ENCODE measurements around the gene MTHFR.

The MTHFR gene

GRCh38 chr1:11774753-11775152, 31.0 kb downstream of the MTHFR start:
- H3K4me3 ChIP-seq (replicated peaks; ENCODE audit: low read depth, low read length): no peak overlapping the region
- no peak for DNase-seq (ENCODE audit: extremely low read depth, low read depth)
- no peak for TF ChIP-seq CTCF (IDR thresholded peaks at IDR 0.05; ENCODE audit: low read depth, low read length, missing control alignments)

DNA sequence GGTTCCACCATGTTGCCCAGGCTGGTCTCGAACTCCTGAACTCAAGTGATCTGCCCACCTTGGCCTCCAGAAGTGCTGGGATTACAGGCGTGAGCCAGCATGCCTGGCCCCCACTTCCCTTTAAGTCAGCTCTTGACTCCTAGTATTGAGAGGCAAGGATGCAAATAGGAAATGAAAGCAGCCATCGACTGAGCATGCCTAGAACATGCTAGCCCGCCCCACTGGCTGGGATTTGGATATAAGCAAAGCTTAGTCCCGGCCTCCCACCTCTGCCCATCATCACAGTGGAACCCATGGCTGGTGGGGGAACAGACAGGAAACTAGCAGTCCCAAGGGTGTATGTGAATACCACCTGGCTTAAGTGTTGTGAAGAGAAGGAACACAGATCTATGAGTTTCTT, 33.3 kb downstream of the MTHFR start:
- no peak for DNase-seq (ENCODE audit: extremely low read depth, low read depth)
- H3K4me3 ChIP-seq (replicated peaks; ENCODE audit: low read depth, low read length): no peak overlapping the region
- no peak for TF ChIP-seq CTCF (IDR thresholded peaks at IDR 0.05; ENCODE audit: low read depth, low read length, missing control alignments)

GRCh38 chr1:11771481-11772043, 34.2 kb downstream of the MTHFR start:
- no peak for TF ChIP-seq CTCF (IDR thresholded peaks at IDR 0.05; ENCODE audit: low read depth, low read length, missing control alignments)
- no peak overlapping the region for H3K4me3 ChIP-seq (replicated peaks; ENCODE audit: low read depth, low read length)
- no peak for DNase-seq (ENCODE audit: extremely low read depth, low read depth)

GRCh38 chr1:11770011-11770410, 35.8 kb downstream of the MTHFR start:
- DNase-seq (ENCODE audit: extremely low read depth, low read depth): no peak

DNA sequence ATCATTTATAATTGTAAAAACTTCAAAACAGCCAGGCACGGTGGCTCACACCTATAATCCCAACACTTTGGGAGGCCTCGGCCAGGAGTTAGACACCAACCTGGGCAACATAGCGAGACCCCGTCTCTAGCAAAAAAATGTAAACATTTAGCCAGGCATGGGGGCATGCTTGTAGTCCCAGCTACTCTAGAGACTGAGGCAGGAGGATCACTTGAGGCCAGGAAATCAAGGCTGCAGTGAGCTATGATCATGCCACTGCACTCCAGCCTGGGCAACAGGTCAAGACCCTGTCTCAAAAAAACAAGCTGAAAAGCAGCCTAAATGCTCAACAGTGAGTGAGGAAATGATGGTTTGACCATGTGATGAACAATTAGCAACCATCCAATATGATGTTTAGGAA, 36.5 kb downstream of the MTHFR start:
- no peak for DNase-seq (ENCODE audit: extremely low read depth, low read depth)
- no peak overlapping the region for H3K4me3 ChIP-seq (replicated peaks; ENCODE audit: low read depth, low read length)
- no peak for TF ChIP-seq CTCF (IDR thresholded peaks at IDR 0.05; ENCODE audit: low read depth, low read length, missing control alignments)

More at GRCh38 chr1:11770011-11770410, 35.8 kb downstream of the MTHFR start:
- TF ChIP-seq CTCF (IDR thresholded peaks at IDR 0.05; ENCODE audit: low read depth, low read length, missing control alignments): no peak
- no peak overlapping the region for H3K4me3 ChIP-seq (replicated peaks; ENCODE audit: low read depth, low read length)

- no peak for TF ChIP-seq CTCF (IDR thresholded peaks at IDR 0.05; ENCODE audit: low read depth, low read length, missing control alignments)
- no peak for DNase-seq (ENCODE audit: extremely low read depth, low read depth)
- no peak overlapping the region for H3K4me3 ChIP-seq (replicated peaks; ENCODE audit: low read depth, low read length)
Measured at GRCh38 chr1:11768821-11769220, 36.9 kb downstream of the MTHFR start.

Measured in HFF-Myc (cell line).